LNCAP (cell line): ENCODE measurements around the gene TRAF5.

Experiments
- TF ChIP-seq, protein P1 (sequence below): fragments of 450-650 bp; IDR thresholded peaks from 2 replicates; pipeline ENCODE4 v1.5.1; 2017; ENCODE audit warnings: mild to moderate bottlenecking

Gene TRAF5

DNA sequence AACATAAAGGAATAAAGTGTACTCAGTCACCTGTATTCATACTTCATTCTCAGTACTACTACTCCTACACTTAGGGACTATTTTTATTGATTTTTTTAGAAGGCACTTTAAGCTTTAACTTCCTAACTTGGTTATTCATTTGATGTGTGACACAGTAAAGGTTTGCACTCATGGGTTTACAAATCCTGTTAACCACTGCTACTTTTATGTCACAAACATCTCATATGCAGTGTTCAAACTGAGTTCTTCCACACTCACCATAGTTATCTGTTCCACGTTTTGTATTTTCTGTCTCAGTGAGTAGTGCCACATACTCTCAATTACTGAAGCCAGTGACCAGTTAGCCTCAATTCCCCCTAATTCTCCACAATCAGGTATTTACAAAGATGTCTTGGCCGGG lies 34.2 kb upstream of the TRAF5 start:
- TF ChIP-seq, protein P1, sequence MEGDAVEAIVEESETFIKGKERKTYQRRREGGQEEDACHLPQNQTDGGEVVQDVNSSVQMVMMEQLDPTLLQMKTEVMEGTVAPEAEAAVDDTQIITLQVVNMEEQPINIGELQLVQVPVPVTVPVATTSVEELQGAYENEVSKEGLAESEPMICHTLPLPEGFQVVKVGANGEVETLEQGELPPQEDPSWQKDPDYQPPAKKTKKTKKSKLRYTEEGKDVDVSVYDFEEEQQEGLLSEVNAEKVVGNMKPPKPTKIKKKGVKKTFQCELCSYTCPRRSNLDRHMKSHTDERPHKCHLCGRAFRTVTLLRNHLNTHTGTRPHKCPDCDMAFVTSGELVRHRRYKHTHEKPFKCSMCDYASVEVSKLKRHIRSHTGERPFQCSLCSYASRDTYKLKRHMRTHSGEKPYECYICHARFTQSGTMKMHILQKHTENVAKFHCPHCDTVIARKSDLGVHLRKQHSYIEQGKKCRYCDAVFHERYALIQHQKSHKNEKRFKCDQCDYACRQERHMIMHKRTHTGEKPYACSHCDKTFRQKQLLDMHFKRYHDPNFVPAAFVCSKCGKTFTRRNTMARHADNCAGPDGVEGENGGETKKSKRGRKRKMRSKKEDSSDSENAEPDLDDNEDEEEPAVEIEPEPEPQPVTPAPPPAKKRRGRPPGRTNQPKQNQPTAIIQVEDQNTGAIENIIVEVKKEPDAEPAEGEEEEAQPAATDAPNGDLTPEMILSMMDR: no peak

DNA sequence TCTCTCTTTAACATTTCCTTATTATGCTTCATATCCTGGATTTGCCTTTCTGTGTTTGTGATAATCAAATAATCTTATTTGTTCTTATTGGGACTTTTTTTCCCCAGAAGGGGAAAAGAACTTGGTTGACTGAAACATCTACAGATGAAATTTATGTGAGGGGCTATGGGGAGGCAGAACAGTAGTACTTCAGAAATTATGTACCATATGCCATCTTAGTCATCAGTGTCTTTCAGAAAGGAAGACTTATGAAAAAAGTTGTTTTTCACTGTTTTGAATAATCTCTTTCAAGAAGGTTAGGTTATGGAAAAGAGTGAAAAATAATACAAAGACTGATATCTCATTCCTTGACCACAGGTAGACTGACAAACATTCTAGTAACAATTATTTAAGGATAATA lies 30.2 kb upstream of the TRAF5 start:
- TF ChIP-seq, protein P1: no peak

DNA sequence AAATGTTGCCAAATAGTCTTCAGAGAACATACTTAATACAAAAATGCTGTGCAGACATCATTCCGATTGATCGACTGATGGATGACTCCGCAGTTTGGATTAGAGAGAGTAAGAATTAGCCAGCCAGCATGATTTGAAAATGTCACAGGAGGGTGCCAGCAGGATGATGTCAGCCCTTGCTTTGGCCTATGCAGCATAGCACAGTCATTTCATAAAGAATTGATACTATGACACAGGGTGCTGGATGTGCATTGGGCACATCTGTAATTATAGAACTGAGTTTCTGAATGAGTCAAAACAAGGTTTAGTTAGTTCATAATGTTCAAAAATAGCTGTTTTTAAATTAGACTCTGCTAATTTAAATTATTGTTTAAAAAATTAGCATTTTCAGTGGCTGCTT lies 21.6 kb upstream of the TRAF5 start:
- TF ChIP-seq, protein P1: no peak

DNA sequence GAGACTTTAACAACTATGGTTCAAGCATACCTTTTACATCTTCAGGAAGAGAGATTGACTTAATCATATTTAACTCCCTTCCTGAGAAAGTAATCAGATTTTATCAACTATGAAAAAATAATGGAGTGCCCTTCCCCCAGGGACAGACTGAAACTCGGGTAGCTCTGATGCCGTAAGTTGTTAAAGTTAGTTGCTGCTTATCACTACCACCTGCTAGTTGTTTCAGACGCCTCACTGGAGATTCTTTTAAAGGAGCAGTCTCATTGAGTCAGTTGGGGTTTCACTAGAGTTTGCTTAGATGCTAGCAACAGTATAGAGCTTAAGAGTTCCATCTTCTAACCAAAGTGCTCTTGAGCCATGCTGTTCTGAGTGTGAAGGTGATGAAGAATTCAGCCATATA lies 17.0 kb upstream of the TRAF5 start:
- TF ChIP-seq, protein P1: no peak

DNA sequence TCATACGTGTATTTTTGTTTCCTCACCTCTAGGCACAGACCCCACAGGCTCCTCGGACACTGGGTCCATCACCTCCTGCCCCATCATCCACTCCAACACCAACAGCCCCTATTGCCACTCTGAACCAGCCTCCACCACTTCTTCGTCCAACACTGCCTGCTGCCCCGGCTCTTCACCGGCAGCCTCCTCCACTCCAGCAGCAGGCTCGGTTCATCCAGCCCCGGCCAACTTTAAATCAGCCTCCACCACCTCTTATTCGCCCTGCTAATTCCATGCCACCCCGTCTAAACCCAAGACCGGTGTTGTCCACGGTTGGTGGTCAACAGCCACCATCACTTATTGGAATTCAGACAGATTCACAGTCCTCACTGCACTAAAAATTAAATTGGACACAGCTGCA lies 13.2 kb upstream of the TRAF5 start:
- TF ChIP-seq, protein P1: no peak

DNA sequence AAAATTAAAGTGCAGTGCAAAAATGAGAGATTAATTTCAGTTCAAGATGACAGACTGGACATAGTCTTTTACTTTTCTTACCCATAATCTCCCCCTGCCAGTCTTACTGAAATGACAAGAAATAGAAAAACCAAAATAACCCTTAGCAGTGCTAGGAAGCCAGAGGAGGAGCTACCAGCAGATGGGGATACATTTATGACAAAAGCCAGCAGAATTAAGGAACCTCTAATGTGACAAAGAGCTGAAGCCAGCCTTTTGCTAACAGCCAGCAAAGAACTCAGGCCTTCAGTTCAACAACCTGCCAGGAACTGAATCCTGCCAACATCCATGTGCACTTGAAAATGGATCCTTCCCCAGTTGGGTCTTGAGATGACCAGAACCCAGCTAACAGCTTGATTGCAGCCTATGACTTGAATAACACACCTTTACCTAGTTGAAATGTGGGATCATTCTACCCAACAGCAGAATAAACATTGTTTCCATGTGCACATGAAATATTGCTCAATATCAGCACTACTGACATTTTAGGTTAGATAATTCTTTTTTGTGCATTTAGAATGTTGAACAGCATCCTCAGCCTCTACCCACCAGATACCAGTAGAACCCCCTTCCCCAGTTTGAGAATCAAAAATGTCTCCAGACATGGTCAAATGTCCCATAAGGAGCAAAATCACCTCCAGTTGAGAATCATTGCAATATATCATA lies 7.9 kb upstream of the TRAF5 start:
- TF ChIP-seq, protein P1: no peak

DNA sequence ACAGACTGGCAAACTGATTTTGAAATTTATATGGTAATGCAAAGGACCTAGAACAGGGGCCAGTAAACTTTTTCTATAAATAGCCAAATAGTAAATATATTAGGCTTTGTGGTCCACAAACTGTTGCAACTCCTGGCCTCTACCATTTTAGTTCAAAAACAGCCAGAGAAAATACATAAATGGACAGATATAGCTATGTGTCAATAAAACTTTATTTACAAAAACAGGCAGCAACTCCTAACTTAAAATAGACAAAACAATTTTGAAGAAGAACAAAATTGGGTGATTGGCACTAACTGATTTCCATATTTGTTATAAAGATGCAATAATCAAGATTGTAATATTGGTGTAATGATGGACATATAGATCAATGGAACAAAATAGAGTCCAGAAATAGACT lies 6.7 kb upstream of the TRAF5 start:
- TF ChIP-seq, protein P1: no peak

DNA sequence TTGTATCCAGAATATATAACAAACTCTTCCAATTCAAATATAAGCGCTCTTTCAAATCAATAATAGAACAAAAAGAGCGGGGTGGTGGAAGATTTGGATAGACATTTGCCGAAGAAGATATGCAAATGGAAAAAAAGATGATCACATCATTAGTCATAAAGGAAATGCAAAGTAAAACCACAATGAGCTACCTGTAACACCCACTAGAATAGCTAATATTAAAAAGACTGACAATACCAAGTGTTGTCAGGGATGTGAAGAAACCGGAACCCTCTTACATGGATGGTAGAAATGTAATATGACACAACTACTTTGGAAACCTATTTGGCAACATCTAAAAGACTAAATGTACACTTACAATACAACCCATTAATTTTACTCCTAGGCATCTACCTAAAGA lies 5.7 kb upstream of the TRAF5 start:
- TF ChIP-seq, protein P1: no peak
